ENCODE results near the gene SNHG17. TPM values are rescaled to one million over a fixed set of nuclear protein-coding genes. Genes with fewer than 3 reads are reported as not detected.

The SNHG17 gene
- total RNA-seq, 6 experiments from 2014 or later = 29.6 to 45.4 (median 32.0) TPM

GRCh38 chr20:38429301-38429700, 5.8 kb downstream of the SNHG17 start:
- no peak for DNase-seq
- H3K27ac Mint-ChIP-seq = peak overlapping the region; percentile 57
- peaks cover 62% of the 10 kb centered on the region for H3K36me3 Mint-ChIP-seq (ENCODE audit: low read depth)
- H3K4me3 Mint-ChIP-seq = no peak overlapping the region
- TF ChIP-seq CTCF (IDR thresholded peaks at IDR 0.05) = no peak
- H3K9me3 Mint-ChIP-seq = no peaks in the 10 kb centered on the region
- peaks cover 70% of the 10 kb centered on the region for H3K4me1 Mint-ChIP-seq (ENCODE audit: low read depth)
- no peaks in the 10 kb centered on the region; the same call in 1 of the 2 replicates for H3K27me3 Mint-ChIP-seq (ENCODE audit: insufficient read depth)

GRCh38 chr20:38428800-38429199, 6.3 kb downstream of the SNHG17 start:
- DNase-seq = no peak
- peak overlapping the region; percentile 57 for H3K27ac Mint-ChIP-seq
- peaks cover 59% of the 10 kb centered on the region for H3K36me3 Mint-ChIP-seq (ENCODE audit: low read depth)
- no peaks in the 10 kb centered on the region for H3K9me3 Mint-ChIP-seq
- H3K4me3 Mint-ChIP-seq = no peak overlapping the region
- H3K4me1 Mint-ChIP-seq (ENCODE audit: low read depth) = peaks cover 66% of the 10 kb centered on the region
- no peaks in the 10 kb centered on the region; the same call in 1 of the 2 replicates for H3K27me3 Mint-ChIP-seq (ENCODE audit: insufficient read depth)
- no peak for TF ChIP-seq CTCF (IDR thresholded peaks at IDR 0.05)

GRCh38 chr20:38427655-38428023, 7.5 kb downstream of the SNHG17 start:
- H3K4me1 Mint-ChIP-seq (ENCODE audit: low read depth) = peaks cover 60% of the 10 kb centered on the region
- H3K27me3 Mint-ChIP-seq (ENCODE audit: insufficient read depth) = no peaks in the 10 kb centered on the region; the same call in 1 of the 2 replicates
- peaks cover 59% of the 10 kb centered on the region for H3K36me3 Mint-ChIP-seq (ENCODE audit: low read depth)
- no peaks in the 10 kb centered on the region for H3K9me3 Mint-ChIP-seq
- no peak for DNase-seq
- no peak for TF ChIP-seq CTCF (IDR thresholded peaks at IDR 0.05)
- peak overlapping the region; percentile 73 for H3K27ac Mint-ChIP-seq
- H3K4me3 Mint-ChIP-seq = no peak overlapping the region

GRCh38 chr20:38426006-38426897, 8.9 kb downstream of the SNHG17 start:
- peak overlapping the region; percentile 7; the same call in 1 of the 2 replicates for H3K4me3 Mint-ChIP-seq
- H3K27ac Mint-ChIP-seq = peak overlapping the region; percentile 73
- H3K36me3 Mint-ChIP-seq (ENCODE audit: low read depth) = peaks cover 59% of the 10 kb centered on the region
- no peak for TF ChIP-seq CTCF (IDR thresholded peaks at IDR 0.05)
- peaks cover 49% of the 10 kb centered on the region for H3K4me1 Mint-ChIP-seq (ENCODE audit: low read depth)
- no peaks in the 10 kb centered on the region; the same call in 1 of the 2 replicates for H3K27me3 Mint-ChIP-seq (ENCODE audit: insufficient read depth)
- no peaks in the 10 kb centered on the region for H3K9me3 Mint-ChIP-seq
- peak; percentile 92 for DNase-seq

GRCh38 chr20:38424401-38424800, 10.7 kb downstream of the SNHG17 start:
- H3K36me3 Mint-ChIP-seq (ENCODE audit: low read depth) = peaks cover 66% of the 10 kb centered on the region
- peaks cover 38% of the 10 kb centered on the region for H3K4me1 Mint-ChIP-seq (ENCODE audit: low read depth)
- TF ChIP-seq CTCF (IDR thresholded peaks at IDR 0.05) = no peak
- H3K27me3 Mint-ChIP-seq (ENCODE audit: insufficient read depth) = no peaks in the 10 kb centered on the region
- no peak overlapping the region for H3K4me3 Mint-ChIP-seq
- no peaks in the 10 kb centered on the region for H3K9me3 Mint-ChIP-seq
- H3K27ac Mint-ChIP-seq = peak overlapping the region; percentile 13; the same call in 1 of the 2 replicates
- DNase-seq = no peak

Data from HFFc6 (cell line).